Liver (tissue), 9 donors: Measurements from ENCODE around the gene CELF2. TPM values are rescaled to one million over a fixed set of nuclear protein-coding genes. Genes with fewer than 3 reads are reported as not detected.

Source experiments
- DNase-seq: peaks from one replicate; pipeline ENCODE4 v3.0.0-alpha.2; 2017; ENCODE audit warnings: low spot score
- H3K27ac ChIP-seq, 2 donors: one replicate each; pipeline ENCODE4 v1.7.0; 2013; ENCODE audit warnings: inconsistent platforms in 2 of 2, low read length in 2 of 2, control low read depth in 1 of 2, low read depth in 1 of 2, mild to moderate bottlenecking in 1 of 2
- H3K27me3 ChIP-seq, 4 donors: one replicate each; pipeline versions ENCODE4 v1.6.1 to v1.7.0; 2013; ENCODE audit warnings: low read length in 3 of 4, inconsistent platforms in 1 of 4, mild to moderate bottlenecking in 1 of 4, moderate library complexity in 1 of 4; ENCODE audit not compliant: control insufficient read depth in 4 of 4, insufficient read depth in 4 of 4
- H3K36me3 ChIP-seq, 4 donors: one replicate each; pipeline versions ENCODE4 v1.6.1 to v1.7.0; 2013; ENCODE audit warnings: low read length in 3 of 4, mild to moderate bottlenecking in 3 of 4, low read depth in 1 of 4, moderate library complexity in 1 of 4; ENCODE audit not compliant: control insufficient read depth in 4 of 4, insufficient read depth in 3 of 4
- H3K4me1 ChIP-seq, 4 donors: one replicate each; pipeline versions ENCODE4 v1.6.1 to v1.7.0; 2013; ENCODE audit warnings: low read length in 3 of 4, mild to moderate bottlenecking in 3 of 4, moderate library complexity in 1 of 4; ENCODE audit not compliant: control insufficient read depth in 4 of 4, insufficient read depth in 4 of 4
- H3K4me3 ChIP-seq, 3 donors: one replicate each; pipeline versions ENCODE4 v1.6.1 to v1.7.0; 2013; ENCODE audit warnings: low read length in 3 of 3, control low read depth in 1 of 3, low read depth in 1 of 3, mild to moderate bottlenecking in 1 of 3
- H3K9ac ChIP-seq, 2 donors: one replicate each; pipeline ENCODE4 v1.7.0; 2013; ENCODE audit warnings: low read length in 2 of 2, mild to moderate bottlenecking in 2 of 2, moderate library complexity in 2 of 2, control low read depth in 1 of 2, low read depth in 1 of 2
- H3K9me3 ChIP-seq, 4 donors: one replicate each; pipeline versions ENCODE4 v1.6.1 to v1.7.0; 2013; ENCODE audit warnings: low read length in 3 of 4; ENCODE audit not compliant: control insufficient read depth in 4 of 4
- GABPA ChIP-seq, 2 donors: IDR thresholded peaks in 1 of 2; conservative IDR thresholded peaks in 1 of 2; 2 replicates each; pipeline ENCODE4 v1.6.1; 2016; ENCODE audit warnings: antibody characterized with exemption in 2 of 2, mild to moderate bottlenecking in 1 of 2, moderate library complexity in 1 of 2
- HNF4G ChIP-seq: IDR thresholded peaks from 2 replicates; pipeline ENCODE4 v1.6.1; 2016; ENCODE audit warnings: antibody characterized with exemption
- JUND ChIP-seq, 2 donors: IDR thresholded peaks; 2 replicates each; pipeline ENCODE4 v1.6.1; 2016; ENCODE audit warnings: antibody characterized with exemption in 2 of 2
- RXRA ChIP-seq, 2 donors: IDR thresholded peaks; 2 replicates each; pipeline ENCODE4 v1.6.1; 2017 to 2018; ENCODE audit warnings: antibody characterized with exemption in 2 of 2, mild to moderate bottlenecking in 1 of 2
- SP1 ChIP-seq: IDR thresholded peaks from 2 replicates; pipeline ENCODE4 v1.6.1; 2018; ENCODE audit warnings: antibody characterized with exemption, mild to moderate bottlenecking
- YY1 ChIP-seq: IDR thresholded peaks from 2 replicates; pipeline ENCODE4 v1.6.1; 2016; ENCODE audit warnings: antibody characterized with exemption, mild to moderate bottlenecking
- WGBS: extraction: QIAGEN DNeasy Blood & Tissue Kit; methylation state at CpG from one replicate; pipeline ENCODE4 v1.1.7; 2013; 5-methylcytosine and 5-hydroxymethylcytosine counted together
- polyA plus RNA-seq, 2 donors: library from polyadenylated mRNA; stranded (reverse) in 1 of 2; unstranded in 1 of 2; fragments of 200-250 nt in 1 of 2; fragments of >200 nt in 1 of 2; fragmentation: Nextera tagmentation in 1 of 2; extraction: Ambion mirVana in 1 of 2; gene quantifications; one replicate each; pipeline versions ENCODE4 v1.2.1 to v1.2.3, GENCODE V29; 2013 to 2015
- total RNA-seq, 2 donors: library from RNA; depleted of rRNA; stranded (reverse); fragments of >200 nt; gene quantifications; one replicate each; pipeline ENCODE4 v1.2.3, GENCODE V29; 2014
- TF ChIP-seq, protein P1 (sequence below): IDR thresholded peaks from 2 replicates; pipeline ENCODE4 v1.6.1; 2016; ENCODE audit warnings: antibody characterized with exemption
- TF ChIP-seq, protein P2 (sequence below): fragments of 150-350 bp; IDR thresholded peaks from 2 replicates; pipeline ENCODE4 v1.5.1; 2017; ENCODE audit warnings: improper control_type of control experiment, low read depth, low read length; ENCODE audit not compliant: missing input control
- TF ChIP-seq, protein P3 (sequence below): IDR thresholded peaks from 2 replicates; pipeline ENCODE4 v1.6.1; 2016; ENCODE audit warnings: antibody characterized with exemption, mild to moderate bottlenecking
- donor health status: healthy.
- donor health status: healthy.
- donor health status: healthy.
- donor health status: healthy.
- donor health status: healthy.

CELF2 gene
- total and polyA plus RNA-seq, 4 donors: 1.4 to 8.5 (median 5.6) TPM

DNA sequence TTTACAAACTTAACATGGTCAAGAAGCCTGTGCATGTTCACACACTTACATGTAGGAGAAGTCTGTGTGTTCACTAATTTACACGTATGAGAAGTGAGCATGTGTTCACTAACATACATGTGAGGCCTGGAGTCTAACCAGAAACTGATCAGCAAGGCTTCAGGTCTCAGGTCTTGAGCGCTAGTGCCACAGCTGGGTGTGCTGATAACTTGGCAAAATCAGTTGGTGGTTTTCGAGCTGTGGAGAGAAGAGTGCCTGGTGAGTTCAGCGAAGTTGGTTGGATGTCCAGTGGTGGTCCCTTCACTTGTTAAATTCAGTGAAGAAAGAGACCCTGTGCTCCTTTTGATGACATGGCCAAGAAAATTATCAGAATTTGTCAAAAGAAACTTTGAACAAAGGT, 98.7 kb downstream of the CELF2 start:
- Histone ChIP-seq H3K9ac (no peak overlapping the region), H3K36me3 (no peaks in the 10 kb centered on the region), H3K4me1 (no peaks in the 10 kb centered on the region), H3K27ac (no peak overlapping the region), H3K4me3 (no peak overlapping the region), H3K9me3 (peaks cover 0 to 2% (median 0%) of the 10 kb centered on the region in 4 donors), H3K27me3 (peaks cover 0 to 4% (median 2%) of the 10 kb centered on the region in 4 donors)
- DNase-seq: no peak
- 84% methylated on average over 4 of the region's 4 CpGs for WGBS
- TF ChIP-seq YY1 (no peak), HNF4G (no peak), SP1 (no peak), JUND (IDR thresholded peaks at IDR 0.05) (no peak)
- TF ChIP-seq, protein P1, sequence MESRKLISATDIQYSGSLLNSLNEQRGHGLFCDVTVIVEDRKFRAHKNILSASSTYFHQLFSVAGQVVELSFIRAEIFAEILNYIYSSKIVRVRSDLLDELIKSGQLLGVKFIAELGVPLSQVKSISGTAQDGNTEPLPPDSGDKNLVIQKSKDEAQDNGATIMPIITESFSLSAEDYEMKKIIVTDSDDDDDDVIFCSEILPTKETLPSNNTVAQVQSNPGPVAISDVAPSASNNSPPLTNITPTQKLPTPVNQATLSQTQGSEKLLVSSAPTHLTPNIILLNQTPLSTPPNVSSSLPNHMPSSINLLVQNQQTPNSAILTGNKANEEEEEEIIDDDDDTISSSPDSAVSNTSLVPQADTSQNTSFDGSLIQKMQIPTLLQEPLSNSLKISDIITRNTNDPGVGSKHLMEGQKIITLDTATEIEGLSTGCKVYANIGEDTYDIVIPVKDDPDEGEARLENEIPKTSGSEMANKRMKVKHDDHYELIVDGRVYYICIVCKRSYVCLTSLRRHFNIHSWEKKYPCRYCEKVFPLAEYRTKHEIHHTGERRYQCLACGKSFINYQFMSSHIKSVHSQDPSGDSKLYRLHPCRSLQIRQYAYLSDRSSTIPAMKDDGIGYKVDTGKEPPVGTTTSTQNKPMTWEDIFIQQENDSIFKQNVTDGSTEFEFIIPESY: no peak
- TF ChIP-seq, protein P2, sequence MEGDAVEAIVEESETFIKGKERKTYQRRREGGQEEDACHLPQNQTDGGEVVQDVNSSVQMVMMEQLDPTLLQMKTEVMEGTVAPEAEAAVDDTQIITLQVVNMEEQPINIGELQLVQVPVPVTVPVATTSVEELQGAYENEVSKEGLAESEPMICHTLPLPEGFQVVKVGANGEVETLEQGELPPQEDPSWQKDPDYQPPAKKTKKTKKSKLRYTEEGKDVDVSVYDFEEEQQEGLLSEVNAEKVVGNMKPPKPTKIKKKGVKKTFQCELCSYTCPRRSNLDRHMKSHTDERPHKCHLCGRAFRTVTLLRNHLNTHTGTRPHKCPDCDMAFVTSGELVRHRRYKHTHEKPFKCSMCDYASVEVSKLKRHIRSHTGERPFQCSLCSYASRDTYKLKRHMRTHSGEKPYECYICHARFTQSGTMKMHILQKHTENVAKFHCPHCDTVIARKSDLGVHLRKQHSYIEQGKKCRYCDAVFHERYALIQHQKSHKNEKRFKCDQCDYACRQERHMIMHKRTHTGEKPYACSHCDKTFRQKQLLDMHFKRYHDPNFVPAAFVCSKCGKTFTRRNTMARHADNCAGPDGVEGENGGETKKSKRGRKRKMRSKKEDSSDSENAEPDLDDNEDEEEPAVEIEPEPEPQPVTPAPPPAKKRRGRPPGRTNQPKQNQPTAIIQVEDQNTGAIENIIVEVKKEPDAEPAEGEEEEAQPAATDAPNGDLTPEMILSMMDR: no peak
- TF ChIP-seq, protein P3, sequence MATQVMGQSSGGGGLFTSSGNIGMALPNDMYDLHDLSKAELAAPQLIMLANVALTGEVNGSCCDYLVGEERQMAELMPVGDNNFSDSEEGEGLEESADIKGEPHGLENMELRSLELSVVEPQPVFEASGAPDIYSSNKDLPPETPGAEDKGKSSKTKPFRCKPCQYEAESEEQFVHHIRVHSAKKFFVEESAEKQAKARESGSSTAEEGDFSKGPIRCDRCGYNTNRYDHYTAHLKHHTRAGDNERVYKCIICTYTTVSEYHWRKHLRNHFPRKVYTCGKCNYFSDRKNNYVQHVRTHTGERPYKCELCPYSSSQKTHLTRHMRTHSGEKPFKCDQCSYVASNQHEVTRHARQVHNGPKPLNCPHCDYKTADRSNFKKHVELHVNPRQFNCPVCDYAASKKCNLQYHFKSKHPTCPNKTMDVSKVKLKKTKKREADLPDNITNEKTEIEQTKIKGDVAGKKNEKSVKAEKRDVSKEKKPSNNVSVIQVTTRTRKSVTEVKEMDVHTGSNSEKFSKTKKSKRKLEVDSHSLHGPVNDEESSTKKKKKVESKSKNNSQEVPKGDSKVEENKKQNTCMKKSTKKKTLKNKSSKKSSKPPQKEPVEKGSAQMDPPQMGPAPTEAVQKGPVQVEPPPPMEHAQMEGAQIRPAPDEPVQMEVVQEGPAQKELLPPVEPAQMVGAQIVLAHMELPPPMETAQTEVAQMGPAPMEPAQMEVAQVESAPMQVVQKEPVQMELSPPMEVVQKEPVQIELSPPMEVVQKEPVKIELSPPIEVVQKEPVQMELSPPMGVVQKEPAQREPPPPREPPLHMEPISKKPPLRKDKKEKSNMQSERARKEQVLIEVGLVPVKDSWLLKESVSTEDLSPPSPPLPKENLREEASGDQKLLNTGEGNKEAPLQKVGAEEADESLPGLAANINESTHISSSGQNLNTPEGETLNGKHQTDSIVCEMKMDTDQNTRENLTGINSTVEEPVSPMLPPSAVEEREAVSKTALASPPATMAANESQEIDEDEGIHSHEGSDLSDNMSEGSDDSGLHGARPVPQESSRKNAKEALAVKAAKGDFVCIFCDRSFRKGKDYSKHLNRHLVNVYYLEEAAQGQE: no peak

DNA sequence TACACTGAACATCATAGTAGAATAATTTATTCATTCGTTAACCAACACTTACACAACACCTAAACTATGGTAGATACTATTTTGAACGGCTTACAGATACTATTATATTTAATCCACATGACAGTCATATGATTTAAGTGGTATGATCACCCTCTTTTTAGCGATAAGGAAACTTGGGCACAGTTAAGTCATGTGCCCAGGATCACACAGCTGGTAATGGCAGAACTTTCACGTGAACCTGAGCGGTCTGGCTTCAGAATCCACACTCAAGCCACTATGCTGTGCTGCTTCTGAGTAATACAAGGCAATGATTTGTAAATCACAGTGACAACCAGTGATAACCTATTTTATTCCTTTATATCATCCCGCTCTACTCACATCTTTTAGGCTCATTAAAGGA, 99.1 kb downstream of the CELF2 start:
- H3K9me3 ChIP-seq: peaks cover 0 to 2% (median 0%) of the 10 kb centered on the region in 4 donors
- H3K4me1 ChIP-seq: no peaks in the 10 kb centered on the region
- TF ChIP-seq, protein P1: no peak
- TF ChIP-seq YY1: no peak
- TF ChIP-seq GABPA (IDR thresholded peaks at IDR 0.05 in 1 of 2, conservative IDR thresholded peaks at IDR 0.05 in 1 of 2): no peak
- TF ChIP-seq RXRA (IDR thresholded peaks at IDR 0.05): no peak
- no peak overlapping the region for H3K9ac ChIP-seq
- peaks cover 0 to 3% (median 1%) of the 10 kb centered on the region in 4 donors for H3K27me3 ChIP-seq
- no peak for DNase-seq
- WGBS: 73% methylated on average over 6 of the region's 6 CpGs
- H3K27ac ChIP-seq: no peak overlapping the region
- no peak overlapping the region for H3K4me3 ChIP-seq
- no peaks in the 10 kb centered on the region for H3K36me3 ChIP-seq
